GM06990 (cell line): Measurements from ENCODE around the gene GPBAR1.
A peak's percentile ranks its signal among the peaks of the same experiment; 100 is the strongest.

Experiments used
- DNase-seq: peaks from one replicate; pipeline ENCODE4 v3.0.0-alpha.2; 2011; ENCODE audit not compliant: insufficient read length; ENCODE audit errors: extremely low read depth
- H3K27me3 ChIP-seq: replicated peaks from 2 replicates; pipeline ENCODE4 v1.6.0; 2011; ENCODE audit warnings: low read length; ENCODE audit not compliant: control insufficient read depth, insufficient read depth
- H3K36me3 ChIP-seq: 2 replicates; pipeline ENCODE4 v1.5.1; 2011; ENCODE audit warnings: low read length; ENCODE audit not compliant: control insufficient read depth, insufficient read depth
- H3K4me3 ChIP-seq: replicated peaks from 2 replicates; pipeline ENCODE4 v1.5.1; 2011; ENCODE audit warnings: low read depth, mild to moderate bottlenecking, control low read depth, low read length
- CTCF ChIP-seq: IDR thresholded peaks from 2 replicates; pipeline ENCODE4 v1.5.1; 2011; ENCODE audit warnings: low read length, control low read depth, mild to moderate bottlenecking, inconsistent platforms; ENCODE audit not compliant: insufficient read depth, poor library complexity, severe bottlenecking

Gene GPBAR1

GRCh38 chr2:218266316-218266979 is 5.6 kb downstream of the GPBAR1 start:
- Histone ChIP-seq H3K4me3 (no peak overlapping the region), H3K27me3 (no peaks in the 10 kb centered on the region), H3K36me3 (peaks cover 31% of the 10 kb centered on the region)
- no peak for DNase-seq
- no peak for TF ChIP-seq CTCF

GRCh38 chr2:218267259-218267658 is 6.4 kb downstream of the GPBAR1 start:
- no peaks in the 10 kb centered on the region for H3K27me3 ChIP-seq
- H3K4me3 ChIP-seq = no peak overlapping the region
- no peak for DNase-seq
- TF ChIP-seq CTCF = no peak
- H3K36me3 ChIP-seq = peaks cover 31% of the 10 kb centered on the region

- Histone ChIP-seq H3K27me3 (no peaks in the 10 kb centered on the region), H3K36me3 (peaks cover 15% of the 10 kb centered on the region), H3K4me3 (peak within 1 kb of the TSS; percentile 94)
- peak; percentile 100 for DNase-seq
- TF ChIP-seq CTCF = peak; percentile 15
Observed at GRCh38 chr2:218269900-218270720, 9.3 kb downstream of the GPBAR1 start, which contains the start of the genes AAMP and PNKD. Gene AAMP, minus strand, starts transcription at chr2:218270137. Its CDS starts 51 bp downstream, at chr2:218270086. Gene PNKD, plus strand, starts transcription at chr2:218270519. Its CDS starts 17 bp downstream, at chr2:218270536.

- Histone ChIP-seq H3K27me3 (no peaks in the 10 kb centered on the region), H3K4me3 (peak overlapping the region; percentile 87), H3K36me3 (peaks cover 17% of the 10 kb centered on the region)
- no peak for DNase-seq
- TF ChIP-seq CTCF = no peak
Observed at GRCh38 chr2:218270721-218271486, 10.1 kb downstream of the GPBAR1 start.

GRCh38 chr2:218271487-218271797 is 10.6 kb downstream of the GPBAR1 start:
- peak overlapping the region; percentile 87 for H3K4me3 ChIP-seq
- TF ChIP-seq CTCF = no peak
- no peaks in the 10 kb centered on the region for H3K27me3 ChIP-seq
- DNase-seq = no peak
- H3K36me3 ChIP-seq = peaks cover 15% of the 10 kb centered on the region
